ENCODE data around the gene SERPINE2.
A peak's percentile ranks its signal among the peaks of the same experiment; 100 is the strongest.
"Not testable (repeated sequence)": the region's sequence is repeated elsewhere in the genome, so short reads cannot be mapped to it uniquely, and the experiment has no call there.

Gene SERPINE2

GRCh38 chr2:223970343-223971128 is 68.5 kb downstream of the SERPINE2 start:
- DNase-seq = peak; percentile 63

GRCh38 chr2:223969856-223970255 is 69.2 kb downstream of the SERPINE2 start:
- no peak for DNase-seq

- no peak for DNase-seq
These were observed 69.8 kb downstream of the SERPINE2 start for GRCh38 chr2:223969315-223969714.

GRCh38 chr2:223967981-223968380 is 71.1 kb downstream of the SERPINE2 start:
- DNase-seq = no peak

GRCh38 chr2:223959688-223960087 is 79.4 kb downstream of the SERPINE2 start:
- DNase-seq = no peak

- DNase-seq = peak; percentile 89
These were observed 81.8 kb downstream of the SERPINE2 start, which contains the start of gene MRPL44 for GRCh38 chr2:223957092-223957851. MRPL44 (plus strand) TSS chr2:223957463; CDS start chr2:223957473, 10 bp downstream.

- no peak for DNase-seq
These were observed 82.8 kb downstream of the SERPINE2 start for GRCh38 chr2:223956300-223956699.

GRCh38 chr2:223954401-223954800 is 84.7 kb downstream of the SERPINE2 start:
- no peak for DNase-seq

GRCh38 chr2:223952280-223952968 is 86.7 kb downstream of the SERPINE2 start:
- no peak for DNase-seq

GRCh38 chr2:223950448-223951347 is 88.4 kb downstream of the SERPINE2 start:
- no peak for DNase-seq

GRCh38 chr2:223949241-223949840 is 89.7 kb downstream of the SERPINE2 start:
- no peak for DNase-seq

- DNase-seq = no peak
These were observed 91.3 kb downstream of the SERPINE2 start for GRCh38 chr2:223947711-223948205.

- DNase-seq = no peak
These were observed 93.3 kb downstream of the SERPINE2 start for GRCh38 chr2:223945755-223946154.

GRCh38 chr2:223944703-223945531 is 94.2 kb downstream of the SERPINE2 start, which contains the start of gene WDFY1:
WDFY1 (minus strand) TSS chr2:223945335; CDS start chr2:223945284, 51 bp downstream.
- peak; percentile 53 for DNase-seq

- DNase-seq = no peak
These were observed 94.9 kb downstream of the SERPINE2 start for GRCh38 chr2:223944166-223944702.

- DNase-seq = no peak
These were observed 95.5 kb downstream of the SERPINE2 start for GRCh38 chr2:223943561-223944008.

- no peak for DNase-seq
These were observed 96.0 kb downstream of the SERPINE2 start for GRCh38 chr2:223943135-223943534.

GRCh38 chr2:223941579-223942277 is 97.4 kb downstream of the SERPINE2 start:
- DNase-seq = no peak

GRCh38 chr2:223939438-223939837 is 99.6 kb downstream of the SERPINE2 start:
- DNase-seq = not testable (repeated sequence)

- DNase-seq = no peak
These were observed 101.6 kb downstream of the SERPINE2 start for GRCh38 chr2:223937535-223937934.

Measured in NCI-H1694 (cell line).